HT1080 (cell line): ENCODE results near the gene GPC5. TPM values are rescaled to one million over a fixed set of nuclear protein-coding genes. Genes with fewer than 3 reads are reported as not detected.
"Not testable (repeated sequence)": the region's sequence is repeated elsewhere in the genome, so short reads cannot be mapped to it uniquely, and the experiment has no call there.

Experiments used
- DNase-seq: peaks from one replicate; pipeline ENCODE4 v3.0.0-alpha.2; 2015; ENCODE audit warnings: low read depth
- total RNA-seq: library from RNA; depleted of rRNA; stranded (reverse); fragments of >200 nt; shearing (Covaris generic); gene quantifications from 2 replicates; pipeline ENCODE4 v1.2.3, GENCODE V29; 2014

The GPC5 gene
- total RNA-seq, 1 experiment from 2014 or later: 0.14 TPM

- DNase-seq: peak; percentile 55
Observed at GRCh38 chr13:91368676-91369440, 29.6 kb upstream of the GPC5 start.

- DNase-seq: peak; percentile 68
Observed at GRCh38 chr13:91369441-91369831, 29.0 kb upstream of the GPC5 start.

GRCh38 chr13:91370501-91370900 lies 27.9 kb upstream of the GPC5 start:
- no peak for DNase-seq

DNA sequence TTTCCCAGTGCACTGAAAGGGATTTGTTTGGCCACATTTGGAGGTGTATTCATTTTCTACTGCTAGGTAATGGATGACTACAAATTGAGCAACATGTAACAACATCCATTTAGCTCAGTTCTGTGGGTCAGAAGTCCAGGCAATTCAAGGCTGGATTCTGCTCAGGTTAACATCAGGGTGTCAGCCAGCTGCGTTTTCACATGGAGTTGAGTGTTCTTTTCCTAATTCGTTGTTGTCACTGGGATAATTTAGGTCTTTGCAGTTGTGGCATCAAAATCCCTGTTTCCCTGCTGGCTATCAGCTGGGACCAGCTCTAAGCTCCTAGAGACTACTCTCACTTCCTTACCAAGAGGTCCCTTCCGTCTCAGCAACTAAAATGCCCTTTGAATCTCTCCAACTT lies 25.5 kb upstream of the GPC5 start:
- DNase-seq: no peak

DNA sequence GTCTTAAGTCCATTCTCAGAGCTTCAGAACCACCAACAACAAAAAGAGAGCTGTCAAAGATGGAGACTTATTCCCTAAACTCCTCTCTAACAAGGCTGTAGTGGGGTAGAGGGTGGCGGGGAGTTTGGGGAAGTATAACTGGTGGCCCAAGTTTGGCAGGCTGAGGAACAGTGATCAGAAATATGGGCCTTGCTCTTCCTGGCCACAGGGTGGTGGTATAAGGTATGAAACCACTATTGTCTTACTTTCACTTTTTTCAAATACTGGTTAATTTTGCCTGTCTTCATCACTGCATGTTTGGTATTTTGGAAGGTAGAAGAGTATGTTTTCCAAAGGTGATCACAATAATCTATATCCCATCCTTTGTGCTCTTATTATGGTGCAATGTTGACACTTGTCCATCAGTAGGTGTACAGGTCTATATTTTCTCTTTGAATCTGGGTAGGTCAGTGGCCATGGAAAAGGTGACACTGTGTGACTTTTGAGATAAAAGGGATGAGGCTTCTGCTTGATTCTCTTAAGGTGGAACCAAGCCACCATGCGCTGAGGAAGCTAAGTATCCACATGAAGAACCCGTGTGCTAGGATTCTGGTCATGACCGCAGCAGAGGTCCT lies 23.2 kb upstream of the GPC5 start:
- no peak for DNase-seq

DNA sequence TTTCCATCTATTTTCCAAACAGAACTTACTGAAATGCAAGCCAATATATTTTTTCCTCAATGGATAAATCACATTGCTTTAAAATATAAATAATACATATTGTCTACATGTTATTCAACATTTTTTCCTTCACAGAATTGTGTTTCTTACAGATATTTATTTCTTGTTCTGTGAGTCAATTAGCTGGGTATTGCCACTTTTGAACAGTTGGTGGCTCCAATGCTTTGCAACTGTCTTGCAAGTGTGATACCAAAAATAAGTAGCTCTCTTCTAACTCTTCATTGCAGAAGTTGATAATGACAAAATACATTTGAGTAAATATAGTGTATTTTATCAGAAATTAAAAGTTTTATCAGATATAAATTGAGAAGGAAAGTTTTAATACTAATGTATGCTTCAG lies 17.1 kb upstream of the GPC5 start:
- peak; percentile 30 for DNase-seq

DNA sequence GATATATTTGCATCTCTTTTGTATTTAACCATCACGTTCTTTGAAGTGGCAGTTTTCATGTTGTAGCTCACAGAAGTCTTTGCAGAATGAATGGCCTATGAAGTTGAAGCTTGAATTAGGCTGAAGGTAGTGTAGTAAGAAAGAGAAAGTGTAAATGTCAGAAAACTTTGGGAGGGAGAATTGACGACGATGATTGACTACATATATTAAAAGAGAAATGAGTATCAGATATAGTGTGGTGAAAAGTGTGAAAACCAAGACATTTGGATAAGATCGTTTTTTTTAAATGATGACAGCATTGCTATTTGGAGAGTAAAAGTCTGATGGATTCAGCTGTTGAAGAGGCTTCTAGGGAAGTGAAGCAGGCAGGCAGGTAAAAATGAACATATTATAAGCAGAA lies 14.6 kb upstream of the GPC5 start:
- no peak for DNase-seq

DNA sequence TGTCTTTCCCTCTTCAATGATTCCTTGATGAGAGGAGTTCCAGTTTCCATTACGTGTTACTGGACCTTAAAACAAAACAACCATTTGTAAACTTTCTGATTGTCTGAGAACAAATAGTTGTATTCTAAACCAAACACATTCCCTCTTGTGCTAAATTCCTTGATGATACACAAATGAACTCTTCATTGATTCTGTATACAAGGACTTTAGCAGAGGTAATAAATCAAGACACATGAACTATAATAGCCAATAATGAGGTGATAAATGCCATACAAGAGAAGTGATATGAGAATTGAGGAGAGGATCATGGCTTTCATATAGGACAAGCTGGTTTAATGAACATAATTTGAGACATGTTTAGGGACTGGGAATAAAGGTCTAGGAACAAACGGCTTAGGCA lies 13.5 kb upstream of the GPC5 start:
- DNase-seq: no peak

DNA sequence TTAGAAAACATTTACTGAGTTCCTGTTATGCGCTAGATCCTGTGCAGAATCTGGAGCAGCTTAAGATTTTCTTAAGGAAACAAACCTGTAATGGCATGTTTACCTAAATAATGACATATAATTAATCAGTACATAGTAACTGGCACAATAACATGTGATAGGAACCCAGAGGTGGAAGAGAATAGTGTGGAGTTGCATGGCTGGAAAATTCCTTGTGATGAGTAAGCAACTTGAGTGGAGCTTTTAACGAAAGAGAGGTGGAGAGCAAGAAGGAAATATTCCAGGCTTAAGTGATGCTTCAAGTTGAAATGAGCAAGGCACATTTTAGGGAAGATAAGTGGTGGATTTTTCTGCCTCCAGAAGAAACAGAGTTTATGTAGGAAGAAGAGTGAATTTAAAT lies 9.2 kb upstream of the GPC5 start:
- DNase-seq: no peak

- no peak for DNase-seq
Observed at GRCh38 chr13:91397595-91397994, 826 bp upstream of the GPC5 start.

DNA sequence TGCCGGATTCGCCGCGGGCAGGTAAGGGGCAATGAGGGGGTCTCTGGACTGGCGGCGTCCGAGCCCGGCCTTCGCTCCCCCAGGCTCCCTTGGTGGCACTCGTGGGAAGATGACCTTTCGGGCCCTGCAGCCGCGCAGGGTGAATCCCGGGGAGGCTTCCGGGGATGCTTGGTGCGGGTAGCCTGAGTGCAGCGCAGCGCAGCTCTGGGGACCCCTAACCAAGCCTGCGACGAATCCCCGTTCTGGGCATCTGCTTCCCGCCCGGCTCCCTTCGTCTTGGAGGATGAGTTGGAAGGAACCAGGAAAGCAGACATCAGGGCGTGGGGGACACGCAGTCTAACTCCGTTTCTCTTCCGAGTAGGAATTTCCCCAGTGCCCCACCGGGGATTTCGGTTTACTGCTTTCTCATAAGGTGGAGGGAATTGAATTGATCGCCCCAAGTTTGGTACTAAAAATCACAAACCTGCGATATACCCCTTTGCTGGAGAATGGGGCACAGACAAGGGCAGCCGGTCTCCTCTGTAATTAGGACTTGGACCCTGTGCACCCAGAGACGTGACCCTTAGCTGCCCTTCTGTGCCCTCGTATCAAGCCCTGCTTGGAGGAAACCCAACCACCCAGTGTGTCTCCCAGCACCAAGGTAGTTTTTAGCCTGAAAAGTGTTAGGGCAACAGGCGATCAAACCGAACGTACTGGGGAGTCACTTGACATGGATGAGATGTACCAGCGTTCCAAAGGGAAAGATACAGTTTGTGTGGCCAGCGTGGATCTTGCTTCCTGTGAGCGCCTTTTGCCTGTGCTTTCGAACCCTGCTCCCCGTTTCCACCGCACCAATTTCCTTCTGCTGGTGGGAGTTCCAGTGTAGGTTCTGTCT lies 1.0 kb downstream of the GPC5 start:
- DNase-seq: no peak

DNA sequence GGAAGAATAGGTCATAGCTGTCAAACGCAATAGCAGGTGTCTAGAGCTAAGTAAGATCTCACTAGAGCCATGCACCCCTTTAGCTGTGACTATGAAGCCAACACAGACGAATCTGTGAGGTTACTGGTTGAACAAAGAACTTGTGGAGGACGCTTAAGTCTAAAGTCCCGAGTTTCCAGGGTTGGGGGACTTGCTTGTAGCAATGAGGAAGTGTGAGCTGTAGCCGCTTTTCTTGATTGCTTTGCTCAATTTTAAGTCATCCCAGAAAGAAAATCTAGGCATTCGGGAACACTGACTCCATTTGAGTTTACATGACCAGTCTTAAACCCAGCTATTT lies 1.6 kb downstream of the GPC5 start:
- no peak for DNase-seq

GRCh38 chr13:91400671-91401070 lies 2.2 kb downstream of the GPC5 start:
- no peak for DNase-seq

GRCh38 chr13:91401920-91402319 lies 3.5 kb downstream of the GPC5 start:
- no peak for DNase-seq

DNA sequence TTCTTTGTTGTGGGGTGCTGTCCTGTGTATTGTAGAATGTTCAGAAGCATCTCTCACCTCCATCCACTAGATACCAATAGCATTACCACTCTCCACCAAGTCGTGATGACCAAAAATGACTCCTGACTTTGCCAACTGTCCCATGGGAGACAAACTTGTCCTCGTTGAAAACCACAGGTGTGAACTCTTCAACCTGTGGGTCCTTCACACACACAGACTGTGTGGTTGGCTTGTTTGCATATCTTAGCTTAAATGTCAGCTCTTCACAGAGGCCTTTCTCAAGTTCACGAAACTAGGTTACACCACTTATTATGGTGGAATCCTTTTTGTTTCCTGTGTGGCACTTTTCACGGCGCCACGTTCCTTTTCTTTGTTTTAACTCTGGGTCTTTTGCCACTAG lies 6.8 kb downstream of the GPC5 start:
- no peak for DNase-seq

DNA sequence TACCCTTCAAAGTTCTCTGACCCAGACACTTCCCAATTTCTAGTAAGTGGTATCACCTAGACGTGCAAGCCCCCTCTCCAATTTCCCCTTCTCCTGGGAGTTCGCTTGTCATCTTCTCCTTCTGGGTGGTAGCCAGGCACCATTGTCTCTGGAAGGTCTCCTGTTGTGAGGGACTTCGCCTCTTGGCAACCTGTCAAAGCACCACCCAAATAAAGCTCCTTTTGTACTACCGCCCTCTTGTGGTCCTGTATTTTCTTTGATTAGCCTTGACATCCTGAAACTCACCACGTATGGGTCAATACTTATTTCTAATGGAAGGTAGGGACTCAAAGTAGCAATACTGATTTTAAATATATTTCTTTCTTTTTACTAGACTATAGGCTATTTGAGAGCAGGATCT lies 8.2 kb downstream of the GPC5 start:
- peak; percentile 47 for DNase-seq

DNA sequence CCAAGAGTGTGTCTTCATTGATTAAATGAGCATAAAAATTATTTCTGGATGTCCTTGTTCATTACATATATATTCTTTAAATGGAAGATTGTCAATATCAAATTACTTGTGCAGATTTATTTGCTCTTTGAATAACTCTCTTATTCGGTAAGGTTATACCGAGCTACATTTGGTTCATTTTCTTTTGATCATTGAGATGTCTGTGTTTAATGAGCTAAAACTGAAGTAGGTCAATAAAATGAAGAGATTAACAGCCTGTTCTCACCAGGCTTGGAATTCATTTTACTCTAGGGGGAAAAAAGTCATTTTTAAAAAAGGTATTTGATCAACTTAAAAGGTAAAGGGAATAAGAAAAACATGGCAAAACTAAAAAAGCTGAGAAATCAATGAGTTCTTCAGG lies 10.6 kb downstream of the GPC5 start:
- DNase-seq: no peak

DNA sequence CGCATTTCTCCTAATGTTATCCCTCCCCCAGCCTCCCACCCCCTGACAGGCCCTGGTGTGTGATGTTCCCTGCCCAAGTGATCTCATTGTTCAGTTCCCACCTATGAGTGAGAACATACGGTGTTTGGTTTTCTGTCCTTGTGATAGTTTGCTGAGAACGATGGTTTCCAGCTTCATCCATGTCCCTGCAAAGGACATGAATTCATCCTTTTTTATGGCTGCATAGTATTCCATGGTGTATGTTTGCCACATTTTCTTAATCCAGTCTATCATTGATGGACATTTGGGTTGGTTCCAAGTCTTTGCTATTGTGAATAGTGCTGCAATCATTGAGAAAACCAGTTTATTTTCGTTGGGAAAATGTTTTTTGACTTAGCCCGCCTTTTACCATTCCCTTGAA lies 18.2 kb downstream of the GPC5 start:
- not testable (repeated sequence) for DNase-seq

- DNase-seq: no peak
Observed at GRCh38 chr13:91417660-91418325, 19.4 kb downstream of the GPC5 start.

- DNase-seq: no peak
Observed at GRCh38 chr13:91426913-91427312, 28.5 kb downstream of the GPC5 start.

DNA sequence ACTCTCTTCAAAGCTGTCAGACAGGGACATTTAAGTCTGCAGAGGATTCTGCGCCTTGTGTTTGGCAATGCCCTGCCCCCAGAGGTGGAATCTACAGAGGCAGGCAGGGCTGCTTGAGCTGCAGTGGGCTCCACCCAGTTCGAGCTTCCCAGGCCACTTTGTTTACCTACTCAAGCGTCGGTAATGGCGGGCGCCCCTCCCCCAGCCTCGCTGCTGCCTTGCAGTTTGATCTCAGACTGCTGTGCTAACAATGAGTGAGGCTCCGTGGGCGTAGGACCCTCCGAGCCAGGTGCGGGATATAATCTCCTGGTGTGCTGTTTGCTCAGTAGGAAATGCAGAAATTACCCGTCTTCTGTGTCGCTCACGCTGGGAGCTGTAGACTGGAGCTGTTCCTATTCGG lies 40.3 kb downstream of the GPC5 start:
- DNase-seq: not testable (repeated sequence)

DNA sequence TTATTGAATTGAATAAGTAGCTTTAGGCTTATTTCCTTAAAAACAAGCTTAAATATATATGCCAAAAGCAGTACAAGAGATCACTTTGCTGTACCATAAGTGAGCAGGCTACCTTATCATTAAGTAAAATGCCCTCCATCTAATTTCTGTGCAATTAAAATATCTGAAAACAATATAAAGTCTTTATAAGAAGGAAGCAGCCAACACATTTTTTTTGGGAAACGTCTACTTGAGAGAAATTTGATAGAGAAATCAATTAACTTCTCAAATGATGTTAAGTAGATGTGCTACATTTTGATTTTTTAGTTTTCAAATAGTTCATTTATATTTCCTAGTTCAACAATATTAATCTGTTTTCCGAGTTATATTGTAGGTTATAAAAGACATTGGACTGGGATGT lies 52.5 kb downstream of the GPC5 start:
- no peak for DNase-seq
